ENCODE data around the gene KANK3.
"Not testable (repeated sequence)": the region's sequence is repeated elsewhere in the genome, so short reads cannot be mapped to it uniquely, and the experiment has no call there.

Gene KANK3

GRCh38 chr19:8316351-8317125 lies 26.5 kb downstream of the KANK3 start:
- no peak for DNase-seq

GRCh38 chr19:8314981-8315640 lies 28.0 kb downstream of the KANK3 start:
- not testable (repeated sequence) for DNase-seq

DNA sequence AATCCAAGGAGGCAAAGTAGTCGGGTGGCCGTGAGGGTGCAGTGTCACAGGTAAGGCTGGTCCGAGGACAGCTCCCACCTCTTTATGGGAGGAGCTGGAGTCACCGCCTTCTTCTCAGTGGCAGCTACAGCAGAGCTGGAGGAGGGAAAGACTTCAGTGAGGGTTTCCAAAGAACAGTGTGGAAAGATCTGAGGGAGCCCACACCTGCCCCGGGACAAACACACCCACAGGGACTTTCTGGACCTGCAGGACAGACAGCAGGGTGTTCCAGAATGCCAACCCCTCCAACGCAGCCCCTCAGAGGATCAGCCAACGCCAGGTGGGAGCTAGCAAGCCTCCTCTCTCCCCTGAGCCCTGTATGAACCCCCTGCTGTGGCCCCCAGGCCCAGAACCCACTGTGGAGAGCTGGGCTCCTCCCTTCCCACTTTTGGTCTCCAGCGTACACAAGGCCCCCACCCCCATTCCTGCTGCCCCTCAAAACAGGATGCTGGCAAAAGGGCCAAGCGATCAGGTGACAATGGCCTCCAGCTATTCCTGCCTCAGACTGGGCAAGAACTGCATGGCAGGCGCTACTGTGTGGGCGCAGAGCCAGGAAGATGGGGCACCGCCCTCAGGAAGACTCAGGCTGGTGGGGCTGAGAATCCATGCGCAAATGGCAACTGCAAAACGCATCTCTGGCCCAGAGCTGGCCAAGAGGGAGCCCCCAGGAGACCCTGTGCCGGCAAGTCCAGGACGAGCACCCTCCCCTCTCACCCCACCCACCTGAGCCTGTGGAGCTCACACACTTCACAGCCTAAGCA lies 31.4 kb downstream of the KANK3 start:
- DNase-seq, result no peak

DNA sequence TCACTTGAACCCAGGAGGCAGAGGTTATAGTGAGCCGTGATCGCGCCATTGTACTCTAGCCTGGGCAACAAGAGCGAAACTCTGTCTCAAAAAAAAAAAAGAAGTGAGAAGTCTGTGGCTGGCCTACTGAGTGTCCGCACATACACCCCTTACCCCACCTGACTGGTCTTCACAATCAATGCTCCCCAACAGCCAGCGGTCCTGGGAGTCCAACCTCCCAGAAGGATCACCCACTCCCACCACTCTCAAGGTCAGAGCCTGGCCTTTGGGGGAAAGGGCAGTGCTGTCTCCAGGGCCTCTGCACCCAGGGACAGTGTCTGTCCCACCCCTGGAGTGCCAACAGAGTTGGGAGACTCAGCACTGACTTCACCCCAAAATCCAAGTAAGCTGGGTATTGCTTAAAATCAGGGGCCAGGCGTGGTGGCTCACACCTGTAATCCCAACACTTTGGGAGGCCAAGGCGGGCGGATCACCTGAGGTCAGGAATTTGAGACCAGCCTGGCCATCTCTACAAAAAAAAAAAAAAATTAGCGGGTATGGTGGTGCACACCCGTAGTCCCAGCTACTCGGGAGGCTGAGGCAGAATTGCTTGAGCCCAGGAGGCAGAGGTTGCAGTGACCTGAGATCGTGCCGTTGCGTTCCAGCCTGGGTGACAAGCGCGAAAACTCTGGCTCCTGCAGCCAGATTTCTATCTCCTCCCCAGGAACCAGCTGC lies 32.6 kb downstream of the KANK3 start:
- no peak for DNase-seq

DNA sequence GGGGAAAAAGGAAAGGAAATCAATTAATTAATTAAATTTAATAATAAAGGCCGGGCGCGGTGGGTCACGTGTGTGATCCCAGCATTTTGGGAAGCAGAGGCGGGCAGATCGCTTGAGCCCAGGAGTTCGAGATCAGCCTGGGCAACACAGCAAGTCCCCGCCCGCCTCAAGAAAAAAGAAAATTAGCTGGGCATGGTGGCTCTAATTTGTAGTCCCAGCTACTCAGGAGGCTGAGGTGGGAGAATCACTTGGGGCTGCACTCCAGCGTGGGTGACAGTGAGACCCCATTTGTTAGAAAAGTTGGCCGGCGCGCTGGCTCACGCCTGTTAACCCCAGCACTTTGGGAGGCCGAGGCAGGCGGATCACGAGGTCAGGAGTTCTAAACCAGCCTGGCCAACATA lies 34.2 kb downstream of the KANK3 start:
- no peak for DNase-seq

DNA sequence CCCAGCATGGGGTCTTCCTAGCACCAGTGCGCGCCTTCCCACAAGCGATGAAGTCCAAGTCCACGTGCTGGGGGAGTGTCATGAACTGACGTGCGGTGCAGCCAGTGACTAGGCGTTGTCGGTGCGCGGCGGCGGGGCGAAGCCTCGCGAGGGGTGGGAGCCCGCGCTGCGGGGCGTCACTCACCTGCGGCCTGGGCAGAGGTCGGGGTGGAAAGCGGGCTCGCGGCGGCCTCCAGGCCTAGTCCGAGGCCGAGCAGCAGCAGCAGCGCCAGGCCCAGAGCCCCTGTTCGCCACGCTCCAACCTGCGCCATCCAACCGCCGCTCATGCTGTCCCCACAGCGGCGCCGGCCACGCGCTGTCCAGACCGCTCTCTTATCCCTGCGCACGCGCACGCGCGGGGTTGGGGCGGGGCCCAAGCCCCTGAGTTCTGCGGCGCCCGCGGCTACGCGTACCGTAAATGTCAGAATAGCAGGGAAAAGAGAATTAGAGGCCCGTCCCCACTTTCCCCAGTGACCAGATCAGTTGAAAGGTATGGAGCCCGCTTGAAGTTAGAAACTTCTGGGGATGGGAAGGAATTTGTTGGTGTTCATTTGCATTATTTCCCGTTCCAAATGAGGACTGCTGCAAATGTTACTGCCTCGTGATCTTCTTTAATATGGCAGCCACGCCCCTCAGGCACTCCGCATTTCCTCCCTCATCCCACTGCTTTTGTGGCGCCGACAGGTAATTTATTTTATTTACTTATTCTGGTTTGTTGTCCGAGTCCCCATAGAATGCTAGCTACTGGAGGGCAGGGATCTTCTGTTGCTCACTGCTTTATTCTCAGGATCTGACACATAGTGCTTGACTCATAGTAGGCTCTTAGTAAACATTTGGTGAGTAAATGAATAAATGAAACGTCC lies 34.8 kb downstream of the KANK3 start, which contains the start of gene CD320:
Gene CD320 (minus strand): TSS at position 394 of the 902 bp plus-strand sequence. CDS start 68 bp downstream, at position 326.
- peak; percentile 34 to 87 (median 79) for DNase-seq

DNA sequence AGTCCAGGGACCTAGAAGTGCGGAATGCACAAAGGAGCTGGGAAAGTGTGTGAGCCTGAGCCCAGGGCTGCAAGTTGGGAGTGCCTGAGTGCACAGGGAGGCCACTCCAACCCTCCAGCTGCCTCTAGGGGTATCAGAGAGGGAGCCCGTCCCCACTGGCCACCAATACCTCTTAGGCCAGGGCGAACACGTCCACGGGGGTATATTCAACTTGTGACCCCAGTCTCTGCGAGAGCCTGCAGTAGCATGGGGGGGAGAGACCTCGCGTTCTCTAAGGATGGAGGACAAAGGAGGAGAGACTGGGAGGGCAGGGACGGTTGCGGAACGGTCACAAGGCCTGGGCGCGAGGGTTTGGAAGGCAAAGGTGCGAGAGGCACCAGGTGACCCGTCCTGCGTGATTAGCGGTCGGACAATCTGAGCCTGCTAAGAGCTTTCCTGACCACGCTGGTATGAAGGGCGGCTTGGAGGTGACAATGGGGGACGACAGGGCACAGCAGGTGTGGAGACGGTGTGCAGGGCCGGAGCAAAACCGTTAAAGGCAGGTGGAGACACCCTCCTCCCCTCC lies 35.6 kb downstream of the KANK3 start:
- DNase-seq, result no peak

- DNase-seq, result no peak
Measured at GRCh38 chr19:8306235-8307054, 36.6 kb downstream of the KANK3 start.

DNA sequence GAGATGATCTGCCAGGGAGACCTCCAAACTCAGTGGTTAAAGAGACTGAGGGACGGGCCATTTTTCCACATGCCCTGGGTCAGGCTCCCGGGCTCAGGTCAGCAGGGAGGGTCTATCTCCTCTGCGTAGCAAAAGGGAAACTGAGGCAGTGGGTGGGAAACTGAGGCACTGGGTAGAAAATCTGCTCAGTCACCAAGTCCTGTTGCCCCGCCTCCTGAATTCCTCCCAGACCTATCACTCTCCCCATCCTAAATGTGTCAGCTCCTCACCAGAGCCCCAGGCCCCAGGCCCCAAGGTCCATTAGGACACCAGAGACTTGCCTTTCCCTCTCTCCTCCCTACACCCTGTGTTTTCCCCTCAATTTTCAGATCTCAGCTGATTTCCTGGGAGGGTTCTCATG lies 37.3 kb downstream of the KANK3 start:
- no peak for DNase-seq

- DNase-seq, result no peak
Measured at GRCh38 chr19:8304841-8305621, 38.0 kb downstream of the KANK3 start.

DNA sequence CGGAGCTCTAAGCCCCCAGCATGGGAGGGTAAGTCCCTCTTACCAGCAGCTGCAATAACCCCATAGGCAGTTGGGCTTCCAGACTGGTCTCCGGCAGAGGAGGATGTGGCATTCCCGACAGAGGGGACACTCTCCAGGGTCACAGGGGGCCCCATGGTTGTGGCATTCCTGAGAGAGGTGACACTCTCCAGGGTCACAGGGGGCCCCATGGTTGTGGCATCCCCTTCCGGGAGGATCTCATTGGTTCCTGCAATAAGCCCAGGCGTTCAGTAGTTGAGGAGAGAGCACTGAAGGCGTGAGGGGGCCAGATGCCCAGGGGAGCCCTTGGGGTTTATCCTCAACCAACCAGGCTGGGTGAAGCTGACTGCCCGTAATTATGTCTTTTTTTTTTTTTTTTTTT lies 40.3 kb downstream of the KANK3 start:
- DNase-seq, result no peak

- no peak for DNase-seq
Measured at GRCh38 chr19:8302357-8302691, 40.7 kb downstream of the KANK3 start.

DNA sequence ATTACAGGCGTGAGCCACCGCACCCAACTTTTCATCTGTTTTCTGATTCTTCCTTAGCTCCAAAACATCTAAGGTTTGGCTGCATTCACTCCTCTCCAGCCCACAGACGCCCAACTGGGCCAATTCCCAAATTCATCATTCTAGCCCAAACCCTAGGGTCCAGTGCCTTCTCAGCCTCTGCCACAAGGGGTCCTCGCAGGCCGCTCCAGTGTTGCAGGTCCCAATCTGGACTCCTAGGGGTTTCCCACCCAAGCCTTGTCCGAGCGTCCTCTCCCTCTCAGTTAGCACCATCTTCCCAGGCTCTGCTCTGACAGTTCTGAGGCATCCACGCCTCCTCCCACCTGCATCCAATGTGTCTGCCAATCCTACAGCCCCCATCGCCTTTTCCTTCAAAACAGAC lies 51.7 kb downstream of the KANK3 start:
- not testable (repeated sequence) for DNase-seq

DNA sequence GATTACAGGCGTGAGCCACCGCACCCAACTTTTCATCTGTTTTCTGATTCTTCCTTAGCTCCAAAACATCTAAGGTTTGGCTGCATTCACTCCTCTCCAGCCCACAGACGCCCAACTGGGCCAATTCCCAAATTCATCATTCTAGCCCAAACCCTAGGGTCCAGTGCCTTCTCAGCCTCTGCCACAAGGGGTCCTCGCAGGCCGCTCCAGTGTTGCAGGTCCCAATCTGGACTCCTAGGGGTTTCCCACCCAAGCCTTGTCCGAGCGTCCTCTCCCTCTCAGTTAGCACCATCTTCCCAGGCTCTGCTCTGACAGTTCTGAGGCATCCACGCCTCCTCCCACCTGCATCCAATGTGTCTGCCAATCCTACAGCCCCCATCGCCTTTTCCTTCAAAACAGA lies 66.6 kb downstream of the KANK3 start:
- DNase-seq, result not testable (repeated sequence)
